NCI-H2107 (cell line): ENCODE results near the gene OSBPL5.
"Not testable (repeated sequence)": the region's sequence is repeated elsewhere in the genome, so short reads cannot be mapped to it uniquely, and the experiment has no call there.

ENCODE experiments used
- DNase-seq: peaks from one replicate; lab custom pipeline; 2025; lab: John Stamatoyannopoulos, UW

Gene OSBPL5

GRCh38 chr11:3180869-3181268, 15.8 kb upstream of the OSBPL5 start:
- DNase-seq = no peak

GRCh38 chr11:3178349-3178748, 13.2 kb upstream of the OSBPL5 start:
- DNase-seq = no peak

- no peak for DNase-seq
Observed at GRCh38 chr11:3177931-3178330, 12.8 kb upstream of the OSBPL5 start.

- no peak for DNase-seq
Observed at GRCh38 chr11:3176487-3176886, 11.4 kb upstream of the OSBPL5 start.

GRCh38 chr11:3175194-3175593, 10.1 kb upstream of the OSBPL5 start:
- DNase-seq = no peak

- no peak for DNase-seq
Observed at GRCh38 chr11:3174387-3174786, 9.3 kb upstream of the OSBPL5 start.

- no peak for DNase-seq
Observed at GRCh38 chr11:3173795-3174194, 8.7 kb upstream of the OSBPL5 start.

GRCh38 chr11:3171931-3172560, 6.9 kb upstream of the OSBPL5 start:
- no peak for DNase-seq

GRCh38 chr11:3170756-3171650, 5.9 kb upstream of the OSBPL5 start:
- DNase-seq = no peak

- DNase-seq = no peak
Observed at GRCh38 chr11:3170044-3170755, 5.1 kb upstream of the OSBPL5 start.

- no peak for DNase-seq
Observed at GRCh38 chr11:3169255-3170043, 4.3 kb upstream of the OSBPL5 start.

GRCh38 chr11:3168742-3169254, 3.7 kb upstream of the OSBPL5 start:
- DNase-seq = not testable (repeated sequence)

GRCh38 chr11:3167143-3168119, 2.3 kb upstream of the OSBPL5 start:
- DNase-seq = no peak

- no peak for DNase-seq
Observed at GRCh38 chr11:3166268-3167142, 1.4 kb upstream of the OSBPL5 start.

- DNase-seq = no peak
Observed at GRCh38 chr11:3165916-3166267, 782 bp upstream of the OSBPL5 start.

GRCh38 chr11:3164552-3165151, 458 bp downstream of the OSBPL5 start:
- no peak for DNase-seq

GRCh38 chr11:3164138-3164551, 965 bp downstream of the OSBPL5 start:
- DNase-seq = no peak

GRCh38 chr11:3163241-3163981, 1.7 kb downstream of the OSBPL5 start:
- DNase-seq = peak; percentile 57
